Thoracic aorta (tissue), 2 donors: ENCODE data around the gene PTPRN2. TPM values are rescaled to one million over a fixed set of nuclear protein-coding genes. Genes with fewer than 3 reads are reported as not detected.
"Not testable (repeated sequence)": the region's sequence is repeated elsewhere in the genome, so short reads cannot be mapped to it uniquely, and the experiment has no call there.

Experiments used
- ATAC-seq: fragments of 150-250 bp; one replicate; pipeline ENCODE4 v1.8.0; 2017; ENCODE audit warnings: low read depth; ENCODE audit not compliant: insufficient number of reproducible peaks, low FRiP score
- DNase-seq: peaks from one replicate; pipeline ENCODE4 v3.0.0-alpha.2; 2020; ENCODE audit warnings: low spot score
- H3K27ac ChIP-seq, 2 donors: fragments of 200-600 bp; sonication (generic); 1 replicate in 1 of 2; 2 replicates in 1 of 2; pipeline ENCODE4 v1.5.1; 2016; ENCODE audit warnings: mild to moderate bottlenecking in 2 of 2, moderate library complexity in 2 of 2
- H3K27me3 ChIP-seq: fragments of 200-600 bp; sonication (generic); replicated peaks from 2 replicates; pipeline ENCODE4 v1.6.0; 2016; ENCODE audit warnings: mild to moderate bottlenecking; ENCODE audit not compliant: insufficient read depth
- H3K36me3 ChIP-seq: fragments of 200-600 bp; sonication (generic); one replicate; pipeline ENCODE4 v1.5.1; 2016
- H3K4me1 ChIP-seq, 2 donors: fragments of 200-600 bp; sonication (generic); 1 replicate in 1 of 2; 2 replicates in 1 of 2; pipeline versions ENCODE4 v1.5.1 to v1.6.0; 2016; ENCODE audit warnings: low read depth in 2 of 2, mild to moderate bottlenecking in 1 of 2; ENCODE audit not compliant: control insufficient read depth in 1 of 2
- H3K4me3 ChIP-seq: fragments of 200-600 bp; sonication (generic); 2 replicates; pipeline ENCODE4 v1.5.1; 2016; ENCODE audit warnings: mild to moderate bottlenecking
- H3K9me3 ChIP-seq: fragments of 200-600 bp; sonication (generic); 2 replicates; pipeline ENCODE4 v1.5.1; 2016
- CTCF ChIP-seq: fragments of 200-600 bp; sonication (generic); IDR thresholded peaks from one replicate; pipeline ENCODE4 v1.5.1; 2019; ENCODE audit warnings: antibody characterized with exemption
- total RNA-seq, 2 donors: library from RNA; depleted of rRNA; stranded (reverse); fragments of >200 nt; gene quantifications; one replicate each; pipeline versions ENCODE4 v1.1.0 to v1.2.3, GENCODE V29; 2016

Gene PTPRN2
- total RNA-seq, 2 donors from 2014 or later, result 2.2 to 3.1 TPM

DNA sequence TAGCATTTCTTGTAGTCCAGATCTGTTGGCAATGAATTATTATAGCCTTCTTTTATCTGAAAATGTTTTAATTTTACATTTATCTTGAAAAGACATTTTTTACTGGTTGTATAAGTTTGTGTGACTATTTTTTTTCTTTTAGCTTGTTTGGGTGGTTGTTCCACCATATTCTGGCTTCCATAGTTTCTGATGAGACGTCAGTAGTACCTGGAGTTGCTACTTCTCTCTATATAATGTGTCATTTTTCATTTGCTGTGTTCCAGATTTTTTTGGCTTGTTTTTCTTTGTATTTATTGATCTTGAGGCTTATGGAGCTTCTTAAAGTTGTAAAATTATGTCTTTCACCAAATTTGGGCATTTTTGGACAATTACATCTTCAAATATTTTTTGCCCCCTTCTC, 1082.0 kb downstream of the PTPRN2 start:
- ATAC-seq (no peak), DNase-seq (no peak)
- Histone ChIP-seq H3K36me3 (no peaks in the 10 kb centered on the region), H3K4me1 (no peaks in the 10 kb centered on the region), H3K9me3 (no peaks in the 10 kb centered on the region), H3K4me3 (no peak overlapping the region), H3K27ac (no peak overlapping the region), H3K27me3 (no peaks in the 10 kb centered on the region)
- TF ChIP-seq CTCF, result no peak

DNA sequence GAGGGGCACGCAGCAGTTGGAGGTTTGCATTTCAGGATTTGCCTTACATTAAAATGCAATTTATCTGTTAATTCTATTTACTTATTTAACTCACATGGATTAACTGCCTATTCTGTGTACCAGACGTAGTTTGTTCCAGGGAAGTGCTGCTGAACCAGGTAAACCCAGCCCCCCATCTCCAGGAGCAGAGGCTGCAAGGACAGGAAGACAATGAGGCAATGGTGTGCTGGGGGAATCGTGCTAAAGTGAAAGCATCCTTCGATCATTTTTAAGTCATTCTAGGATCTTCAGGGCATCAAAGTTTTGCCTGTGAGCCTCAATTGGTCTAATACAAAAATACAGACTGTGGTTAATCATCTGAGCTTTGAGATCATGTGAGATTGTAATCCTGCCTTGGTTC, 1084.4 kb downstream of the PTPRN2 start:
- H3K36me3 ChIP-seq, result no peaks in the 10 kb centered on the region
- H3K9me3 ChIP-seq, result no peaks in the 10 kb centered on the region
- ATAC-seq (no peak), DNase-seq (no peak)
- no peaks in the 10 kb centered on the region for H3K4me1 ChIP-seq
- no peak overlapping the region for H3K4me3 ChIP-seq
- no peak overlapping the region for H3K27ac ChIP-seq
- H3K27me3 ChIP-seq, result no peaks in the 10 kb centered on the region
- TF ChIP-seq CTCF, result no peak

GRCh38 chr7:157502701-157503111, 1084.9 kb downstream of the PTPRN2 start:
- no peak for DNase-seq
- H3K4me1 ChIP-seq, result no peaks in the 10 kb centered on the region
- no peaks in the 10 kb centered on the region for H3K27me3 ChIP-seq
- no peak overlapping the region for H3K27ac ChIP-seq
- no peaks in the 10 kb centered on the region for H3K9me3 ChIP-seq
- no peak for TF ChIP-seq CTCF
- no peak overlapping the region for H3K4me3 ChIP-seq
- ATAC-seq, result no peak
- no peaks in the 10 kb centered on the region for H3K36me3 ChIP-seq

DNA sequence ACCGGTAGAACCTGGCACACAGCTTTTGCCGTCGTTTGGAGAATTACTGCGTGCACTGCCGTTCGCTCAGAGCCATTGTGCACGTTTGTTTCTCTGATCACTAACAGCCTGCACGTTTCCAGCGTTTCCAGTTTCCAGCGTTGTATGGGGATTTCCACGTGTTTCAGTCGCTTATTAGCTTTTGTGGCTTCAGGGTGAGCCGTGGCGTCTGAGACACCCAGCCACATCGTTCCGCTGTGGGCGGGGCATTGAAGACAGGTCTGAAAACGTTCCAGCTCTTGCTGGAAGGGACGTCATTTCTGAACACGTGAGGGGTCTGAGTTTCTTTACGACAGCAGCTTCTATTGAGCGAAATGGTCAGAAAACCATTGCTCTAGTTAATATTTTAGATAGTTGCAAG, 1086.0 kb downstream of the PTPRN2 start:
- Histone ChIP-seq H3K4me3 (no peak overlapping the region), H3K9me3 (no peaks in the 10 kb centered on the region), H3K4me1 (no peaks in the 10 kb centered on the region), H3K36me3 (no peaks in the 10 kb centered on the region), H3K27me3 (no peaks in the 10 kb centered on the region), H3K27ac (no peak overlapping the region)
- DNase-seq, result no peak
- TF ChIP-seq CTCF, result no peak
- no peak for ATAC-seq

- not testable (repeated sequence) for ATAC-seq, H3K4me1 ChIP-seq, DNase-seq, H3K4me3 ChIP-seq, H3K36me3 ChIP-seq, H3K27me3 ChIP-seq, H3K9me3 ChIP-seq, H3K27ac ChIP-seq
Measured at GRCh38 chr7:157500989-157501540, 1086.6 kb downstream of the PTPRN2 start.
